Fibroblast of mammary gland (primary cell): ENCODE results near the gene TEX13C.
"Not testable (repeated sequence)": the region's sequence is repeated elsewhere in the genome, so short reads cannot be mapped to it uniquely, and the experiment has no call there.

ENCODE experiments used
- DNase-seq: peaks from one replicate; pipeline ENCODE4 v3.0.0-alpha.2; 2010; ENCODE audit warnings: low read depth
- H3K4me3 ChIP-seq: 2 replicates; pipeline ENCODE4 v1.5.1; 2011; ENCODE audit warnings: low read depth, mild to moderate bottlenecking, low read length, moderate library complexity; ENCODE audit not compliant: control insufficient read depth
- CTCF ChIP-seq: conservative IDR thresholded peaks from 2 replicates; pipeline ENCODE4 v1.5.1; 2011; ENCODE audit warnings: low read depth, low read length, inconsistent platforms; ENCODE audit not compliant: control insufficient read depth, insufficient read depth

TEX13C gene

GRCh38 chrX:125293850-125294780 lies 25.6 kb upstream of the TEX13C start:
- no peak for DNase-seq
- TF ChIP-seq CTCF = no peak
- H3K4me3 ChIP-seq = no peak overlapping the region

GRCh38 chrX:125295337-125295736 lies 24.3 kb upstream of the TEX13C start:
- no peak overlapping the region for H3K4me3 ChIP-seq
- DNase-seq = no peak
- no peak for TF ChIP-seq CTCF

- no peak for DNase-seq
- H3K4me3 ChIP-seq = no peak overlapping the region
- no peak for TF ChIP-seq CTCF
Observed at GRCh38 chrX:125298871-125299270, 20.8 kb upstream of the TEX13C start.

GRCh38 chrX:125306335-125306866 lies 13.3 kb upstream of the TEX13C start:
- TF ChIP-seq CTCF = no peak

GRCh38 chrX:125308653-125309052 lies 11.0 kb upstream of the TEX13C start:
- no peak for DNase-seq
- H3K4me3 ChIP-seq = no peak overlapping the region
- TF ChIP-seq CTCF = no peak

More at GRCh38 chrX:125306335-125306866, 13.3 kb upstream of the TEX13C start:
- DNase-seq = no peak
- no peak overlapping the region for H3K4me3 ChIP-seq

GRCh38 chrX:125319166-125319565 lies 505 bp upstream of the TEX13C start:
- not testable (repeated sequence) for DNase-seq

GRCh38 chrX:125322431-125322830 lies 2.8 kb downstream of the TEX13C start:
- TF ChIP-seq CTCF = no peak

More at GRCh38 chrX:125319166-125319565, 505 bp upstream of the TEX13C start:
- not testable (repeated sequence) for H3K4me3 ChIP-seq

More at GRCh38 chrX:125322431-125322830, 2.8 kb downstream of the TEX13C start:
- DNase-seq = no peak
- H3K4me3 ChIP-seq = no peak overlapping the region
